HT-29 (cell line): ENCODE results near the gene CLEC3B. TPM values are rescaled to one million over a fixed set of nuclear protein-coding genes. Genes with fewer than 3 reads are reported as not detected.
A peak's percentile ranks its signal among the peaks of the same experiment; 100 is the strongest.
"Not testable (repeated sequence)": the region's sequence is repeated elsewhere in the genome, so short reads cannot be mapped to it uniquely, and the experiment has no call there.

Experiments
- DNase-seq: peaks from one replicate; pipeline ENCODE4 v3.0.0-alpha.2; 2015; ENCODE audit warnings: low spot score
- small RNA-seq: library from RNA; depleted of rRNA; stranded (forward); fragments of <200 nt; gene quantifications from one replicate; pipeline ENCODE3, GENCODE V24; 2014
- total RNA-seq: library from RNA; depleted of rRNA; stranded (reverse); fragments of >200 nt; shearing (Covaris generic); gene quantifications from 2 replicates; pipeline ENCODE4 v1.2.3, GENCODE V29; 2014; rRNA removed

CLEC3B gene
- total RNA-seq, 1 experiment from 2014 or later, result not detected

DNA sequence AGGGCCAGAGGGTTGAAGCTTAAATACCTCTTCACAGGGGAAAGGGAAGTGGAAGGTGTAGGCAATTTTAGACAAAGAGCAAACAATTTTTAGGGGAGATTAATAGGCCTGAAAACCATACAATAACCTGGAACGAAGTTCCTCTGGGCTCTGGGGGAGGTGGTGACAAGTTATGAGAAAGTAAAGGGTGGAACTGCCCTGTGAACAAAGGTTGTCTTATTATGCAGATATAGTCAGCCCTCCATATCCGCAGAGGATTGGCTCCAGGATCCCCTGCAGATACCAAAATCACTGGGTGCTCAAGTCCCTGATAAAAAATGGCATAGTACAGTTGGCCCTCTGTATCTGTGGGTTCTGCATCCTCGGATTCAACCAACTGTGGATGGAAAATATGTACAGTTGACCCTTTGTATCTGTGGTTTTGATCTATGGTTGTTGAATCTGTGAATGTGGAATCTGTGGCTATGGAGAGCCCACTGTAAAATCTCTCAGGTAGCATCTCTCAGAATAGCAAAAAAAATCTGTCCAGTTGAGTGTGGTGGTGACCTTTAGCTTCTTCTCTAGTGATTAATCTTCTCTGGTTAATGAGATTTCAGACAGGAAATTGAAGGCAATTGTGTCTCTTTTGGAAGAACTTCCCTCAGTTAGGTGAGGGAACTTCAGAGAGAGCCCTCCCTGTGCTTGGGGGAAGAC is 40.2 kb downstream of the CLEC3B start:
- no peak for DNase-seq

- no peak for DNase-seq
These were observed 41.4 kb downstream of the CLEC3B start for GRCh38 chr3:45067486-45067885.

GRCh38 chr3:45067941-45068340 is 41.8 kb downstream of the CLEC3B start:
- DNase-seq, result no peak

DNA sequence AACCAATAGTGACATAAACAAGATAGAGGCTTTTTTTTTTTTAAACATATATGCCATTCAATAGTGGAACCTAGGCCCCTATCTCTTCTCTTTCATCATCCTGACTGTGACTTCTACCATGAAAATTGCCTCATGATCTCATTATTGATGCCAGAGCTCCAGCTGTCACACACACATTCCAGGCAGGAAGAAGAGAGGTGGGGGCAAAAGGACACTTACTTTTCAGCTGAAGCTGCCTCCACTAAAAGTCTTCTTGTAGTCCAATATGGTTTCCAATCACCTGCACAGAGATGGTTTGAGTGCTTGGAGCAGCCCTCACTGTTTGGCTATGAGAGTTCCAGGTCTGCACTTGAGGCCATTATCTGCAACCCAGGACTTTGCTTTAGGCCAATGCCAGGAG is 45.0 kb downstream of the CLEC3B start:
- DNase-seq, result no peak

- no peak for DNase-seq
These were observed 49.9 kb downstream of the CLEC3B start for GRCh38 chr3:45075821-45076625.

DNA sequence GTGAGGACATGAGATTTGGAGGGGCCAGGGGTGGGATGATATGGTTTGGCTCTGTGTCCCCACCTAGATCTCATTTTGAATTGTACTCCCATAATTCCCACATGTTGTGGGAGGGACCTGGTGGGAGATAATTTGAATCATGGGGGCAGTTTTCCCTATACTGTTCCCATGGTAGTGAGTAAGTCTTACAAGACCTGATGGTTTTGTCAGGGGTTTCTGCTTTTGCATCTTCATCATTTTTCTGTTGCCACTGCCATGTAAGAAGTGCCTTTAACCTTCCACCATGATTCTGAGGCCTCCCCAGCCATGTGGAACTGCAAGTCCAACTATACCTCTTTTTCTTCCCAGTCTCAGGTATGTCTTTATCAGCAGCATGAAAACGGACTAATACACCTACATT is 52.2 kb downstream of the CLEC3B start:
- DNase-seq, result not testable (repeated sequence)

- DNase-seq, result peak; percentile 70
These were observed 52.9 kb downstream of the CLEC3B start for GRCh38 chr3:45078910-45079522.

DNA sequence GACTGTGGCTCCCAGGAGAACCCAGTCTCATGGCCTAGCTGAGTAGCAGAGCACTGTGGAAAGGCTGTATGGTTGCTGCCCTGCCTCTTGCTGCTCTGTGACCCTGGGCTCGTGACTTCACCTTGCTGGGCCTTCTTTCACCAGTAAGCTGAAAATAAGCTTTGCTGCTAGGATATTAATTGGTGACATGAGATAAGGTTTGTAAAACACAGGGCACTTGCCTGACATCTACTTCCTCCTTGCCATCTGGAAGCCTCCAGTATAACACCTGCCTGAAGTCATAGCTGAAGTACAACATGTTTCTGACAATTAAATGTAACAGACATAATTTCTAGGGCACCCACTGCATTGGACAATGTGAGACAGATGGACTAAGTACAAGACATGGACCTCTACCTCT is 53.6 kb downstream of the CLEC3B start:
- DNase-seq, result no peak

- DNase-seq, result no peak
These were observed 54.7 kb downstream of the CLEC3B start for GRCh38 chr3:45080824-45081223.

DNA sequence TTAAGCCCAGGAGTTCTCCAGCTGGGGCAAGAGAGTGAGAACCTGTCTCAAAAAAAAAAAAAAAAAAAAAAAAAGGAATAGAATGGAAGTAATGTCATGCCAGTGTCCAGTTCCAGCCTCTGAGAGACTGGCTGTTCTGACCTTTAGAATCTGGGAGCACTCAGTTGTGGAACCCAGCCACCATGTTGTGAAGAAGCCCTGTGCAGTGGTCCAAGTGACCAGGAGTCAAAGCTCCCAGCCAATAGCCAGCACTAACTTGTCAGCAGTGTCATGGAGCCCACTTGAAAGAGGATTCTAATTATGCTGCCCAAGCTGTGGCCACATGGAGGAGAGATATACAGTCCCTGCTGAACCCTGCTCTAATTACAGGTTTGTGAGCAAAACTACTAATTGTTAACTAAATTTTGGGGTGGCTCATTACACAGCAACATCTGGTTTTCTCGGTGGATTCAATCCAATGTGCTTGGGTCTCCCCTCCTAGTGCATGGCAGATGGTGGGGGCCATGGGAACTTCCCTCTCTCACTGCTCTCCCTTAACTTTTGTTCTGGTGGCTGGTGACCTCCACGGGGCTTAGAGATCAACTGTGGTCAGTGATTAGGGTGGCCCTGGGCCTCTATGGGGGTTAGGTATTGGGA is 55.5 kb downstream of the CLEC3B start:
- no peak for DNase-seq

- no peak for DNase-seq
These were observed 56.0 kb downstream of the CLEC3B start for GRCh38 chr3:45082142-45082538.

DNA sequence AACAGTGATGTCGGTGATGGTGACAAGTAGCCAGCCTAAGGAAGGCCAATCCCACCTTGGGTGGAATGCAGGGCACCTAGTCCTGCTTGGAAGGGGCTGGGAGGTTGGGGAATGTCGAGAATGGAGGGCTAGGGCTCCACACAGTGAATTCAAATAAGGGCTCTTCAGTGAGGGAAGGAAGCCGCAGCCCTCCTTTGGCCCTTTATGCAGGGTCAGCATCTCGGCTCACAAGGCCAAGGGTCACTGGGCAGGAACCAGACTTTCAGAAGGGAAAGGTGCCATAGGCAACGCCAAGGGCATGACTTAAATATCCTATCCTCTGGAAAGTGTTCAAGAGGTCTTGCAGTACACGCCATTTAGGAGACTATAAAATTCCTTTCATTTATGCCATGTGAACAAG is 56.9 kb downstream of the CLEC3B start:
- DNase-seq, result no peak

- no peak for DNase-seq
These were observed 58.3 kb downstream of the CLEC3B start for GRCh38 chr3:45084361-45084760.

DNA sequence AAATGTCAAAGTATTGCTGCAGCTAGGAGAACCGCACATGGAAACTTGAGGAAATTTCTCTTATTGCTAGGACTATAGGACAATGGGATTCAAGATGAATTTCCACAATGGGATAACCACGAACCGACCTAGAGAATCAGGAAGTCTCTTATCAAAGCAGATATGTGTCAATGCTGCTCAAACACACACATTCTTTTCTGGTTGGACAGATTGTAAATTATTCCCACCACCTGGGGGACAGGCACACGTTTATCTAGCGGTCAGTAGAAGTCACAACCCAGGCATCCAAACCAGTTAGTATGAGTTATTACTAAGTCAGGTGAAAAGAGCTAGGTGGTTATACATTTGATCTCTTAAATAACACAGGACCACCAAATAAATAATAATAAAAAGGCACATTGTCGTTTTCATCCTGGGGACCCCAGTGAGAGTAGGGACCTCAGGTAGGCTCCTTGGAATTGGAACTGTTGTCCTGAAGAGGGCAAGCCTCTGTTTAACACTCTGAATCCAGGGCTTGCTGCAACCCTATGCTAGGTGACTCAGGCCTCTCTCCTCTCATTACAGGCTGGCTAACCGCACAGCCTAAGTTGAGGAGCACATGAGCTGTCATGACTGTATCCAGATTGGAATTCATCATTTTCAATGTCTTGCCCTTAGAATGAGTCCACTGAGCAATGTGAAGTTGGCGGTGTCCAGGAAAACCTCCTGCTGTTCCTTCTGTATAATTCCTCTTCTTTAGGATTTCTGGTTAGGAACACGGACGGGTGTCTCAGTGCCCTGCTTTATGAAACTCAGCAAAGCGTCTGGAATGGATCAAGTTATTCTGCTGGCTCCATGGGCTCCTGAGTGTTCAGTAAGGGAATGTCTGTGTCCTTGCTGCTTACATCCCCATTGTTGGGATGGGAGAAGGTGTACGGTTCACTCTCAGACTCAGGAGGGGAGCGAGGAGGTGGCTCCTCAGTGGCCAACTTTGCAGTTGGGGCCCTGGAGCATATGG is 59.0 kb downstream of the CLEC3B start:
- no peak for DNase-seq

Small RNA genes within 50 kb of the gene (small RNA-seq; reads per million reads assigned to genes)
- gene RNU5B-3P, result 2.2 reads per million, percentile 68 among the genes with 10 or more reads in this experiment

Other genes starting within 250 kb of the CLEC3B start
- gene TMEM42, start 164.4 kb upstream of the CLEC3B start, total RNA-seq, result 8.8 and 9.3 TPM in 2 replicates
- gene TGM4, start 151.7 kb upstream of the CLEC3B start, total RNA-seq, result not detected in 2 replicates
- 136 and 145 TPM in 2 replicates for gene ZDHHC3, start 50.1 kb upstream of the CLEC3B start, total RNA-seq
- gene EXOSC7, start 50.1 kb upstream of the CLEC3B start, total RNA-seq, result 35.2 and 45.8 TPM in 2 replicates
- 13.6 and 15.6 TPM in 2 replicates for gene CDCP1, start 120.1 kb downstream of the CLEC3B start, total RNA-seq
- 0.15 and 2.0 TPM in 2 replicates for gene TMEM158, start 200.0 kb downstream of the CLEC3B start, total RNA-seq